ENCODE results near the gene COMT.
A peak's percentile ranks its signal among the peaks of the same experiment; 100 is the strongest.
"Not testable (repeated sequence)": the region's sequence is repeated elsewhere in the genome, so short reads cannot be mapped to it uniquely, and the experiment has no call there.

Gene COMT

GRCh38 chr22:19929586-19930550 lies 11.7 kb upstream of the COMT start:
- no peak for DNase-seq (ENCODE audit: low spot score)

GRCh38 chr22:19930551-19931486 lies 10.8 kb upstream of the COMT start:
- DNase-seq (ENCODE audit: low spot score): no peak

GRCh38 chr22:19931514-19931913 lies 10.1 kb upstream of the COMT start:
- DNase-seq (ENCODE audit: low spot score): no peak

GRCh38 chr22:19932367-19933206 lies 9.0 kb upstream of the COMT start:
- peak; percentile 89 for DNase-seq (ENCODE audit: low spot score)

GRCh38 chr22:19933341-19934241 lies 8.0 kb upstream of the COMT start:
- peak; percentile 82 for DNase-seq (ENCODE audit: low spot score)

GRCh38 chr22:19935123-19935718 lies 6.4 kb upstream of the COMT start:
- DNase-seq (ENCODE audit: low spot score): not testable (repeated sequence)

GRCh38 chr22:19936513-19936912 lies 5.1 kb upstream of the COMT start:
- no peak for DNase-seq (ENCODE audit: low spot score)

- no peak for DNase-seq (ENCODE audit: low spot score)
Measured at GRCh38 chr22:19937616-19938473, 3.7 kb upstream of the COMT start.

- no peak for DNase-seq (ENCODE audit: low spot score)
Measured at GRCh38 chr22:19940536-19941364, 822 bp upstream of the COMT start.

- peak; percentile 36 for DNase-seq (ENCODE audit: low spot score)
Measured at GRCh38 chr22:19942157-19943081, 847 bp downstream of the COMT start.

GRCh38 chr22:19943082-19944026 lies 1.8 kb downstream of the COMT start:
- peak; percentile 44 for DNase-seq (ENCODE audit: low spot score)

GRCh38 chr22:19948057-19948760 lies 6.6 kb downstream of the COMT start:
- no peak for DNase-seq (ENCODE audit: low spot score)

- no peak for DNase-seq (ENCODE audit: low spot score)
Measured at GRCh38 chr22:19951346-19951745, 9.8 kb downstream of the COMT start.

GRCh38 chr22:19955241-19956128 lies 13.9 kb downstream of the COMT start:
- DNase-seq (ENCODE audit: low spot score): no peak
